PFSK-1 (cell line): ENCODE results near the gene CLTCL1.

Source experiments
- FOXP2 ChIP-seq: optimal IDR thresholded peaks from 2 replicates; pipeline ENCODE3; 2011; ENCODE audit warnings: borderline replicate concordance, control low read depth, inconsistent platforms; ENCODE audit not compliant: insufficient read depth; ENCODE audit errors: extremely low read length, extremely low read depth
- POLR2AphosphoS5 ChIP-seq: IDR thresholded peaks from 2 replicates; pipeline ENCODE4 v1.6.1; 2012; ENCODE audit warnings: low read depth, mild to moderate bottlenecking, control low read depth, low read length, moderate library complexity
- SIN3A ChIP-seq: IDR thresholded peaks from 2 replicates; pipeline ENCODE4 v1.6.1; 2012; ENCODE audit warnings: mild to moderate bottlenecking, low read length, moderate library complexity, borderline replicate concordance; ENCODE audit not compliant: insufficient read depth
- TAF1 ChIP-seq: IDR thresholded peaks from 2 replicates; pipeline ENCODE4 v1.6.1; 2012; ENCODE audit warnings: low read length, control low read depth, borderline replicate concordance; ENCODE audit not compliant: insufficient read depth
- TF ChIP-seq, protein P1 (sequence below), 2 experiments: IDR thresholded peaks; 2 replicates each; pipeline versions ENCODE4 v1.6.1 to v1.8.0; 2011 to 2012; ENCODE audit warnings: low read depth in 2 of 2, low read length in 2 of 2, control low read depth in 1 of 2, inconsistent platforms in 1 of 2, mild to moderate bottlenecking in 1 of 2, moderate library complexity in 1 of 2; ENCODE audit not compliant: insufficient read depth in 1 of 2

CLTCL1 gene

GRCh38 chr22:19143967-19144400, 147.5 kb downstream of the CLTCL1 start:
- TF ChIP-seq POLR2AphosphoS5 (no peak), FOXP2 (no peak), SIN3A (no peak), TAF1 (no peak)
- TF ChIP-seq, protein P1, sequence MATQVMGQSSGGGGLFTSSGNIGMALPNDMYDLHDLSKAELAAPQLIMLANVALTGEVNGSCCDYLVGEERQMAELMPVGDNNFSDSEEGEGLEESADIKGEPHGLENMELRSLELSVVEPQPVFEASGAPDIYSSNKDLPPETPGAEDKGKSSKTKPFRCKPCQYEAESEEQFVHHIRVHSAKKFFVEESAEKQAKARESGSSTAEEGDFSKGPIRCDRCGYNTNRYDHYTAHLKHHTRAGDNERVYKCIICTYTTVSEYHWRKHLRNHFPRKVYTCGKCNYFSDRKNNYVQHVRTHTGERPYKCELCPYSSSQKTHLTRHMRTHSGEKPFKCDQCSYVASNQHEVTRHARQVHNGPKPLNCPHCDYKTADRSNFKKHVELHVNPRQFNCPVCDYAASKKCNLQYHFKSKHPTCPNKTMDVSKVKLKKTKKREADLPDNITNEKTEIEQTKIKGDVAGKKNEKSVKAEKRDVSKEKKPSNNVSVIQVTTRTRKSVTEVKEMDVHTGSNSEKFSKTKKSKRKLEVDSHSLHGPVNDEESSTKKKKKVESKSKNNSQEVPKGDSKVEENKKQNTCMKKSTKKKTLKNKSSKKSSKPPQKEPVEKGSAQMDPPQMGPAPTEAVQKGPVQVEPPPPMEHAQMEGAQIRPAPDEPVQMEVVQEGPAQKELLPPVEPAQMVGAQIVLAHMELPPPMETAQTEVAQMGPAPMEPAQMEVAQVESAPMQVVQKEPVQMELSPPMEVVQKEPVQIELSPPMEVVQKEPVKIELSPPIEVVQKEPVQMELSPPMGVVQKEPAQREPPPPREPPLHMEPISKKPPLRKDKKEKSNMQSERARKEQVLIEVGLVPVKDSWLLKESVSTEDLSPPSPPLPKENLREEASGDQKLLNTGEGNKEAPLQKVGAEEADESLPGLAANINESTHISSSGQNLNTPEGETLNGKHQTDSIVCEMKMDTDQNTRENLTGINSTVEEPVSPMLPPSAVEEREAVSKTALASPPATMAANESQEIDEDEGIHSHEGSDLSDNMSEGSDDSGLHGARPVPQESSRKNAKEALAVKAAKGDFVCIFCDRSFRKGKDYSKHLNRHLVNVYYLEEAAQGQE (IDR thresholded peaks at IDR 0.05; ENCODE audit: insufficient read depth in 1 of 2, low read depth in 2 of 2, low read length in 2 of 2) = no peak

- TF ChIP-seq TAF1 (no peak), FOXP2 (no peak), SIN3A (no peak), POLR2AphosphoS5 (no peak)
- TF ChIP-seq, protein P1 (IDR thresholded peaks at IDR 0.05; ENCODE audit: insufficient read depth in 1 of 2, low read depth in 2 of 2, low read length in 2 of 2) = no peak
These were observed 148.3 kb downstream of the CLTCL1 start for GRCh38 chr22:19143212-19143611.

DNA sequence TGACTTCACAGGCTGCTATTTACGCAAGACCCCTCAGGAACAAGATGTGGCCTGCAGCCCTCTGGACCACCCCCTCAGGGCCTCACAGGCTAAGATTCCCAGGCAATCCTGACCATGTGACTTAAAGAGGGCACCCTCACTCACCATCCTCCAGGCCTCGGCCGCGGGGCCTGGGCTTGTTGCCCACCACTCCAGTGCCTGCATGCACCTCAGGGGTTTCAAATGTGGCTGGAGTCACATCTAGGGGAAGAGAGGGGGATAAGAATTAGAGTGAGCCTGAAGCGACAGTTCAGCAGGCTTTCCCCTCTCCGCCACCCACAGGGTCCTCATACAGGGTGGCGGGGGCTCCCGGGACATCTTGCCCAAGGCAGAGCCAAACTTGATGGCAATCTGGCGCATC, 149.1 kb downstream of the CLTCL1 start:
- no peak for TF ChIP-seq SIN3A
- TF ChIP-seq FOXP2 = no peak
- TF ChIP-seq POLR2AphosphoS5 = no peak

DNA sequence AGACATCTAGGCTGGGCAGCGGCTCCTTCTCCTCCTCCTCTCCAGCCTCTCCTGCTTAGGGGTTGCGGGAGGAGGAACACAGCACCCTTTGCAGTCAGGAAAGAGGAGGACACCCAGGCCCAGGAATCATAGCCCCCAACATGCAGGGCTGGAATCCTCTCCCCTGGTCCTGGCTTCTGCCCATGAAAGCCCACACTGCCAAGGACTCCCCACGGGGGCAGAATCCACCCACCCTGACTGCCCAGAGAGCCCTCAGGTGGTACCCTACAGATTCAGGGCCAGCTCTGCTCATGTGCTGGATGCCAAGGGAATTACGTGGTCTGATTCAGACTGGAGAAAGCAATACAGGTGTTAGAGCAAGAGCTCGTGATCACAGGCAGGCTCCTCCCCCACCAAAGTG, 151.5 kb downstream of the CLTCL1 start:
- TF ChIP-seq, protein P1 (IDR thresholded peaks at IDR 0.05; ENCODE audit: insufficient read depth in 1 of 2, low read depth in 2 of 2, low read length in 2 of 2) = no peak
- no peak for TF ChIP-seq FOXP2
- TF ChIP-seq POLR2AphosphoS5 = no peak
- TF ChIP-seq TAF1 = no peak
- no peak for TF ChIP-seq SIN3A

GRCh38 chr22:19139001-19139356, 152.5 kb downstream of the CLTCL1 start:
- TF ChIP-seq POLR2AphosphoS5 (no peak), SIN3A (no peak), FOXP2 (no peak), TAF1 (no peak)
- TF ChIP-seq, protein P1 (IDR thresholded peaks at IDR 0.05; ENCODE audit: insufficient read depth in 1 of 2, low read depth in 2 of 2, low read length in 2 of 2) = no peak
